DMS 273 (cell line): ENCODE results near the gene IQCH.

Source experiments
- DNase-seq: peaks from one replicate; lab custom pipeline; 2025; ENCODE audit not compliant: unreplicated experiment; lab: John Stamatoyannopoulos, UW

The IQCH gene

DNA sequence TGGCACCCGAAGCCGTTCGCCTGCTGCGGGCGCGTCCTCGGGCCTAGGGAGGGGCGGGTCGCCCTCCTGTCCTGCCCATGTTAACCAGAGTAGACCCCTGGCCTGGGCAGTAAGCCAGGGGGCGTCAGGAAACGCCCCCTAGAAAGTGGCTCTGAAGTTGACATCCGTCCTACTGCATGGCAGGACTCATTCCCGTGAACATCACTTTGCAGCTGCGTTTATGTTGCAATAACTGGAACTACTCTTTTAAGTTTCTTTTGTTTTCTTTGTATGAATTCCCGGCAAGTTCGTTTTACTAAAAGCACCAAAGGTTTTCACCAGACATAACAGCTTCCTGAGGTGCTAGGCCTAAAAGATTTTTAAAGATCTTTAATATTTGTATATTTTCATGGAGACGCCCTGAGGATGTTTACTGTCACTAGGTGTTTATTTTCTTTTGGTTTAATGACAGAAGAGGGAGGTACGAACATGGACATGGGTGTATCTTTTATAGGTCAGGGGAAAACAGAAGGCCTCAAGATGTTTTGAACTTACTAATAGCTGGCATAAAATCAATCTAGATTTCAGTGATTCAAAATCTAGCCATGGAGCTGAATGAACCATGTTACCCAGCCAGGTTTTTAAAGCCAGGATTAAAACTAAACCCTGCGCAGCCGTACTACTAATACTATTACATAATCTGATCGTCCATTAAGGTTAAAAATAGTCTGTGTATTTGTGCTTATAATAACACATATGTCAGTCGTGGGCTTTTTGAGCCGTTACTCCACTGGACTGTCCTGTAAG lies 267.4 kb downstream of the IQCH start:
- DNase-seq: peak; percentile 52

DNA sequence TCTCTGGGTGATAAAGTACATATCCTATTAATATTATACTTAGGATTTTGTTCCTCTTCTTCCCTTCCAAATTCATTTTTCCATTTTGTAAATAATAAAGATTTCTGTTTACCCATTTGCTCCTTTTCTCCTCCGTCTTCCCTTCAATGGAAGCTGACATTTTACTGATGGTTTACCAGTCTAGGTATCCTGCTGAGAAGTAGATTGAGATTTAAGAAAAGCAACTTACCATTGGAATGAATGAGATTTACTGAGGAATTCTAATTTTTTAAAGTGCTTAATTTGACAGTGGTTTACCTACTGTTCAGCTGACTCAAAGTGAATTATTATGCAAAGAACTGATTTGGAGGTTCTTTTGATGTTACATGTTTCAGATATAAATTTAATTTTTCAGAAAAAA lies 268.7 kb downstream of the IQCH start:
- DNase-seq: no peak

DNA sequence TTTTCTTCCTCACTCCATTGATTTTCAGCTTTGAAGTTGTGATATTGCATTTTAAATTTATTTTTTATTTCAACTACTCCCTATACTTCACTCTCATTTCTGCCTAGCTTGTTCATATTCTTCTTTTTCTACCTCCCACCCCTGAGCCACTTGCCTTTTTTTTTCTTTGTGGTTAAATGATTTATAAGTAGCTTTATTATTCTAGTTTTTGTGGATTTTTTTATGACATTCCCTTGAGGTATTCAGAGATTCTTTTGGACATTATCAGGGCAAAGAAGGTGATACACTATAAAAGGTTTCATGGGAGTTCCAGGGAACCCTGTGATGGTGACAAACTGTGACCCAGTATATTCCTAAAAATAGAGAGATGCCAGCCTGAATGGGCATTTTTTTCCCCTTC lies 269.6 kb downstream of the IQCH start:
- no peak for DNase-seq

DNA sequence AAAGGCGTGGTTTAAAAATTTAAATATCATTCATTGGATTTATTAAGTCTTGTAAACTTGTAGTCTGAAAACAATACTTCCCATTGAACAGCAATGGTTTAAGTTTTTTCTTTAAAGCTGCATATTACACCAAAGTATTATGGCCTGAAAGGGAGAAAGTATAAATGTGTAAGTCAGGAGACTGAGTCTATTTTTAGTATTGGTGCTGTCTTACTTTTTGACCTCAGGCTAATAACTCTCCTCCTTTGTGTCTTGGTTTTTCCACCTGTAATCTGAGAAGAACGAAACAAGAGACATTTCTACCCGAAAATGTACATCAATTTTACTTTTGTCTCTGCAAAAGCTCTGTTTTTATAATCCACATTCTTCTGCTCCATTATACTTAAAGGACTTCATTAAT lies 273.9 kb downstream of the IQCH start:
- no peak for DNase-seq

DNA sequence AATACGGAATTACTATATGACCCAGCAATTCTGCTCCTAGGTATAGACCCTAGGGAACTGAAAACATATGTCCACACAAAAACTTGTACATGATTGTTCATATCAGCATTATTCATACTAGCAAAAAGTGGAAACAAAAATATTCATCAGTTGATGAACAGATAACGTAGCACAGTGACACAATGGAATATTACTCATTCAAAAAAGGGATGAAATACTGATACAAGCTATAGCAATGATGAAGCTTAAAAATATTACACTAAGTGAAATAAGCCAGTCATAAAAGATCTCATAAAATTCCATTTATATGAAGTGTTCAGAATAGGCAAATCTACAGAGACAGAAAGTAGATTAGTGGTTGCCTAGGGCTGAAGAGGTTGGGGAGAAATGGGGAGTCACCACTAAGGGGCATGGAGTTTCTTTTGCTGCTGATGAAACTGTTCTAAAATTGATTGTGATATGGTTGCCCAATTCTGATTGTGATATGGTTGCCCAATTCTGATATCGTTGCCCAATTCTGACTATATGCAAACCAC lies 276.9 kb downstream of the IQCH start:
- DNase-seq: no peak

DNA sequence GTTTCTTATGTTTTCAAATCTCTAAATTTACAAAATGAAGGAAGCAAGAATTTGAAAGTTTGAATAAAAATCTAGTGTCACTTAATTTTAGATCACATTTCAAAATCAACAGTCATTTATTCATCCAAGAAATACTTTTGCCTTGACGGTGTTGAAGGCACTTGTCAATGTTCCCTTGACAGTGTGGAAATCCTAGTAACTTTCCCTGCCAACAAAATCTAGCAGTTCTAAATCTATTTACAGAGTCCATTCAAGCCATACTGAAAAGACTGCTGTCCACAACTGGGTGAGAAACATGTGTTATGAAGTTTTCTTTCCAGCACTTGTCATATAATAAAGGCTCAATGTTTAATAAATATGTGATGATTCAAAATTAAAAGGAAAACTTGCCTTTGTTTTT lies 279.3 kb downstream of the IQCH start:
- no peak for DNase-seq

DNA sequence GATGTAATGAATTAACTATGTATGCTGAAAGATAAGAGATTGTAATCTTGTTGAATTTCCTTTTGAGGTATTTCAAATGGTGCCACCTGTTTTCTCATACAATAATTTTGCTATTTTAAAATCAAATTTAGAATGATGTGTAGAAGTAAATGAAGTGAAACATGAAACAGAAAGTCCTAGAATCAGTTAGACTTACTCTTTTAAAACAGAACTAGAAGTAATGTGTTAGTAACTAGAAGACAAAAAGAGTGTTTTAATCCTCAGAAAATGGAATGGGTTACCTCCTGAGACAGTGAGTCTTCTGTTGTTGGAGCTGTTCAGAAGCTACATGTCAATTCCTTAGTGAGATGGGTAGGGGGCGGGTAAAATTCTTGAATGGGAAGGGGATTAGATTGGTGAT lies 279.8 kb downstream of the IQCH start:
- no peak for DNase-seq

DNA sequence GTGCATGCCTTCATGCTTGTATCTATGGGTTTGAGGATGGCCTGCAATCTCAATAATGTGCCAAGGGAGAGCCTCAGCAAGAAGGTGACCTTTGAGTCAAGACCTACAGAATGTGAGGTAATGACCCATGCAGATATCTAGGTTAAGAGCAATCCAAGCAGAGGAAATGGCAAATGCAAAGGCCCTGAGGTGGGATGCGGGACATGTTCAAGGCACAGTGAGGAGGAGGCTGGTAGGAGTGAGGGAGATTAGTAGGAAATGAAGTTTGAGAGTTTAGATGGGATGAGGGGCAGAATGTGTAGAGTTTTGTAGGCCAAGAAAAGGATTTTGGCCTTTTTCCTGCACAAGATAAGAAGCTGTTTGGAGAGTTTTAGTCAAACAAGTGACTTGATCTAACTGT lies 283.2 kb downstream of the IQCH start:
- DNase-seq: no peak

DNA sequence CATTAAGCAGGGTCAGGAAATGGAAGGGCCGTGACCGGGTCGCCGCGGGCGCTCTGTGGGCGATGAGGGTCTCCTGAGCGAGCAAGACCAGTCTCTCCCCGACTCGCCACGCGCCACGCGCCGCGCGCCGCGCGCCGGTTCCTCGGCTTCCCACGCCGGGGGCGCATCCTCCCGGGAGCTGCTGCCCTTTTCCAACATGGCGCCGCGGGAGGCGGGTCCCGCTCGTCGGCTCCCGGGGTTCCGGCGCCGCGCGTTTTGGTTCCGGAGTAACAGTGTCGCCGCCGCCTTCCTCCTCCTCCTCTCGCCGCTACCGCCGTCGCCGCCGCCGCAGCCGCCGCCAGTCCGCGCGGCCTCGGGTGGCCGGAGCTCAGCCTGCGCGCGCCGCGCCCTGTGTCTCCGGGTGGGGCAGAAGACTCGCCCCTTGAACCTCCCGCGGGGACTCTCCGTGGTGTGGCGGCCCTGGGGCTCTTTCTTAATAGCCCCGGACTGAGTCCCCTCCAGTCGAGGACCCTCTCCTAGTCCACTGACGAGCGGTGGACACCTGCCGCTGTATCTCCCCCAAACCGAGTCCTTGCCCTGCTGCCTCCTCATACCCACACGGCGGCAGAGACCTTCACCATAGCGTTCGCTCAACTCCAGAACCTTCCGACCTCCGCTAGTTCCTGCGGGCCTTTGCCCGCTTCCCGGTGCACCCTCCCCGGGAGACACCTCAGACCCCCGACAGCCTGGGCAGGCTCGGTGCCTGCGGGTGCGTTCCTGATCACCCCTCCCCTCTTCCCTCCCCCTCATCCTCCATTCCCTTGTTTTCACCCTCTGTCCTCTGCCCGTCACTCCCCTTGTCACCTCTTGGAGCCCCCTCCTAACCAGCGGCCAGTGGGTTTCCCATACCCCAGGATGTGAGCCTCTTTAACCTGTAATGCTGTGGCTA lies 288.1 kb downstream of the IQCH start, which contains the start of gene MAP2K5:
TSS of gene MAP2K5 (plus strand) at position 284 of the 928 bp plus-strand sequence. CDS start at position 917, 633 bp downstream.
- DNase-seq: peak; percentile 87

DNA sequence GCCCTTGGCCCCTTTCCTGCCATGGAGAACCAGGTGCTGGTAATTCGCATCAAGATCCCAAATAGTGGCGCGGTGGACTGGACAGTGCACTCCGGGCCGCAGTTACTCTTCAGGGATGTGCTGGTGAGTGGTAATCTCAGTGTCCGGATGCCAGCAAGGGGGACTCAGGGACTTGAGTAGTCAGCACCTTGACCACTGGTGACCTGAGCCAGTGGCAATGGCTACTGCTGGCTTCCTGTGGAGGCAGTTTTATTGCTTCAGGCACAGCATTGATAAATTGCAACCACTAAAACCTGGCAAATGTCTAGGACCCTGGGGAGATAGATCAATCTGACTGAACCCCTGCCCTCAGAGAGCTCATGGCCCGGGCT lies 288.7 kb downstream of the IQCH start:
- DNase-seq: no peak

DNA sequence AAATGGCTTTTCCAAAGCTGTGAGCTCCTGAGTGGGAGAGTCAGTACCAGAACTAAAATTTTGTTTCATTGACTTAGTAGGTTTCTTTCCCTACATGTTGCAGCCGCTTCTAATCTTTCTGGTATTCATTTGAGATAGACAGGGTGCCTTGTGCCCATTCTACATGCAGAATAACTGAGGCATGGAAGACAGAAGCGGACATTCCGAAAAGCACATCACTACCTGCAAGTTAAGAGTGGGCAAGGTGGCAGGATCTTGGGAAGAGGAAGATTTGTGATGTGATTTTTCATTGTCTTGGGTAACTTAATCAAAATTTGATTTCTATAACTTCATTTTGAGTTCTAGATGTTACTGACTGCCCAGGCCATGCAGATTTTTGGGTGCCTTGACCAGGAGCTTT lies 289.9 kb downstream of the IQCH start:
- DNase-seq: no peak

DNA sequence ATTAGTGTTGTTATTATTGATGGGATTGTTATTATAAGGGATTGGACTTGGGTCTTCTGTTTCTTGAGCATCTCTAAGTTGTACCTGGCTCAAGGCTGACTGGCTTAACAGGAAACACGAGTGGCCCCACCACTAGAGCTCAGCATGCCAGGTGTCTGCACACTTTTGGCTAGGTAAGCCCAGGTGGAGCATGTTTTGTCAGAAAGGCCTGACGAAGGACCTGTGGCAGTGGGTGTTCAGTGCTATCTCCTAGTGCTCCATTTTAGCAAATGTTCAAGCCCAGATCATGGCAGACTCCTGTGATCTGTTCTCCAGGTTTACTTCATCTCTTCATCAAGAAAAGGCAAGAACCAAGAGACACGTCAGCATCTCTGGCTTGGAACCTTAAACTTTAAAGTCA lies 291.3 kb downstream of the IQCH start:
- no peak for DNase-seq

DNA sequence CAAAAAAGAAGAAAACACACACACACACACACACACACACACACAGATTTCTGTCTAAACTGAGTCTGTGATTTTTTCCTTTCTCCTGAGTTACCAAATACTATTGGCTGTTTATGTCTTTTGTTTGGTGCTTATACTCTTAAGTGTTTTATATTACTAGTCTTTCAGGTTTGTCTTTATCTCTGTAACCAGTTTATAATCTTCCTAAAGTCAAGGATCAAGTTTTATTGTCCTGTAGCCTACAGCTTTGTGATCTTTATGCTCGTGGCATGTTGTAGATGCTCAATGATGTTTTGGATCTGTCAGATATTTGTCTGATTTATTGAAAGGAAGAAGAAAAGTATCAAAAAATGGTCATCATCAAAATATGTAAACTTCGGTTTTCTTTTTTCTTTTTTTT lies 292.5 kb downstream of the IQCH start:
- DNase-seq: no peak

DNA sequence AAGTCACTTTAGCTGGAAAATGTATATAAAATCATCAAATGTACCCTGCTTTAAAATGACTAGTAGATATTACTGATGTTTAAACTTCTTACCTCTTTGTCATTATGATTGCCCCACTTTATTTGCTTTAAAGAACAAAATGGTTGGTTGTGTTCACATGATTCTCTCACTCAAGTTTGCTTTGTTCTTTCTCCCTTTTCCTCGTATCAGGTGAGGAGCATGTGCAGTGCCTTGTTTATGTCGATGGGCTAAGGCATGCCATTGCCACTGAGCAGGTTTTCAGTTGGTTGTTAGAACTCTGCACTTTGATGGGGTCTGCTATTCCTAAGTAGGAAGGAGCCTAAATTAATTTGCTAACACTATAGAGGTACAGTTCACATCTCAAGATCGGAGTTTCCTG lies 293.2 kb downstream of the IQCH start:
- DNase-seq: no peak

DNA sequence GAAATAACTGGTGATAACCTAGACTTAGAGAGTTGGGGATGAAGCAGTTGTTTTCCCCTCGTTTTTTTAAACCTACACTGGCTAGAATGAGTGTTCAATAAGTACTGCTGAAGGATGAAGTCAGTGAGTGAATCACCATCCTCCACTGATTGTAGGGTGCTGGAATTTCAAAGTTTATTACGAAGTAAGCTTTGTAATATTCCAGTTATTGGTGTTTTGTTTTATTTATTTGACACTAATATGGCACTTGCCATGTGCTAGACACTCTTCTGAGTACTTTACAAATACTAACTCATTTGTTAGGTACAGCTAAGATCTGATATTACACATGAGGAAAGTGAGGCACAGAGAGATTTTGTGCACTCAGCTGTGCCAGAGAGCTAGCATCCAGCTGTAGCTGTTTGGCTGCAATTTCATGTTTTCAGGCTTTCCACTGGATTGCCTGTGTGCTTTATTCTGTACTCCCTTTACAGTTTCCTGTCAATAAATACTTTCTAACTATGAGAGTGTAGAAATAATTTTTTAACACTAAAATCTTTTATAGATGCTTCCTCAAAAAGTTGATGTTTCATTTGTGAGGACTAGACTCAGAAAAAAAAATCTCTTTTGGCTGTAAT lies 293.8 kb downstream of the IQCH start:
- DNase-seq: no peak

DNA sequence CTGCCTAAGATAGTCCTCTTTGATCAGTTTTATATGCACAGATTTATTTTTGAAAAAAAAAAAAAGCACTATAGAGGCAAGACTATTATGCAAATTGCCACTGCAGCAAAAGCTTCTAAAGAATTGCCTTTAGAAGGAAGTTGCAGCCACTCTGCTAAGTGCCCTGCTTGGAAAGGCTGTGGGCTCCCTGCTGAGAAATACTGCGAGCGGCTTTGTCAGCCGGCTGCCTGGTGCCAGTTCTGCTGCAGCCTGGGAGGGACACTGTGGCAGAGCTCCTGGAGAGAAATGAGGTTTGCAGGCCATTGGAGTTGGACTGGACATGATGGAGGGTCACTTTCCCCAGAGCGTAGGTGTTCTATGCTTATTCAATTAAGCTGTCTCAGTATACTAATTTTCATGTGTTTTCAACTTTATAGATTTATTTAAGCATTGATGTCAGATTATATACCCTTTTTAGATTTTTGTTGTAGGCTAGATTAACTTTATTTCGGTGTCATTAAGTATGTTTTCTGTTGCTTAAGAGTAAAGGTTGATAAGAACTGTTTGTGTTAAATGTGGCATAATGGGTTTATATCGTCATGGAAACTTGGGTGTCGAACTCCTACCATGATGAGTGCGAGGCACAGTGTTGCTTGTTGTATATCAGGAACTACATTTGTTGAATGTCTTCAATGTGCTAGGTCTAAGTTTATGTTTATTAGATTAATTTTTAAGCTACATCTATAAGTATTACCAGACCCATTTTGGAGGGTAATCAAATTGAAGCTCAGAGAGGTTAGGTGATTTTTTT lies 294.5 kb downstream of the IQCH start:
- peak; percentile 61 for DNase-seq

DNA sequence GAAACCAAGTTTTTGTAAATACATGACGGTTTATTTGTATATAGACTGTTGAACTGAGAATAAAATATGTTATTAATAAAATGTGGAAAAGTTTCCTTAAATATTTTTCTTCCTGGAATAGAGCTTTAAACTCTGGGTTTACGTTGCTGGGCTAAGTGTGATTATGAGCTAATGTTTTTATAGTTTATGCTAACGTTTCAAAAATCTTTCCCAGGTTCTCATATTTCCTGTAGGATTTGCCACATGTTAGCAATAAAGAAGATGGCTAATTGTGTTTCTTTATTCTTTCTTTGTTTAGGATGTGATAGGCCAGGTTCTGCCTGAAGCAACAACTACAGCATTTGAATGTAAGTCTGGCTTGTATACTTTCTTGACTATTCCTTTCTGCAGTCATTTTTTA lies 295.1 kb downstream of the IQCH start:
- no peak for DNase-seq

DNA sequence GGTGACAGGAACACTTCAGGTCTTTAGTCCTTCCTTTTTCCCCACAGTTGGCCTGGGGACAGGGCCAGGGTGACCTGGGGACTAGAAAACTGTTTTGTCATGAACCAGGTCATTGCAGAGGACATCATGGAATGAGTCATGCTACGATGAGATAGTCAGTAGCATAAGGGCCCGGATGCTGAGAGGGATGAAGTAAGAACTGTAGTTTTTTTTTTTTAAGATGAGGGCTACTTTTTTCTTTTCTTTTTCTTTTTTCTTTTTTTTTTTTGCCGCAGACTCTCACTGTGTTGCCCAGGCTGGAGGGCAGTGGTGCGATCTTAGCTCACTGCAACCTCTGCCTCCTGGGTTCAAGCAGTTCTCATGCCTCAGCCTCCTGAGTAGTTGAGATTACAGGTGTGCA lies 295.9 kb downstream of the IQCH start:
- no peak for DNase-seq

DNA sequence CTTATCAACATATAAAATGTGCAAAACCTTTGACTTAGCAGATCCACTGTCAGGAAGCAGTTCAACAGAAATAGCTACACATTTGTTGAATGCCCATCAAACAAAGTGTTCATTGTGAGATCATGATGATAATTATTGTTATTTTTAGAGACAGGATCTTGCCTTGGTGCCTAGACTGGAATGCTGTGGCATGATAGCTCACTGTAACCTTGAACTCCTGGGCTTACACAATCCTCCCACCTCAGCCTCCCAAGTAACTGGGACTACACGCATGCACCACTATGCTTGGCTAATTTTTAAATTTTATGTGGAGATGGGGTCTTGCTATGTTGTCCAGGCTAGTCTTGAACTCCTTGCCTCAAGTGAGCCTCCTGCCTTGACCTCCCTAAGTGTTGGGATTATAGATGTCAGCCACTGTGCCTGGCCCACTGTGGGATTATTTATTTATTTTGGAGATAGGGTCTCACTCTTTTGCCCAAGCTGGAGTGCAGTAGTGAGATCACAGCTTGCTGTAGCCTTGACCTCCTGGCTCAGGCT lies 296.7 kb downstream of the IQCH start:
- DNase-seq: no peak
